Embryonic facial prominence (tissue), 1 donor: ENCODE results near the gene DENND1A.

Experiments used
- DNase-seq: peaks from one replicate; pipeline ENCODE4 v3.0.0-alpha.2; 2016; ENCODE audit errors: extremely low spot score

Gene DENND1A

DNA sequence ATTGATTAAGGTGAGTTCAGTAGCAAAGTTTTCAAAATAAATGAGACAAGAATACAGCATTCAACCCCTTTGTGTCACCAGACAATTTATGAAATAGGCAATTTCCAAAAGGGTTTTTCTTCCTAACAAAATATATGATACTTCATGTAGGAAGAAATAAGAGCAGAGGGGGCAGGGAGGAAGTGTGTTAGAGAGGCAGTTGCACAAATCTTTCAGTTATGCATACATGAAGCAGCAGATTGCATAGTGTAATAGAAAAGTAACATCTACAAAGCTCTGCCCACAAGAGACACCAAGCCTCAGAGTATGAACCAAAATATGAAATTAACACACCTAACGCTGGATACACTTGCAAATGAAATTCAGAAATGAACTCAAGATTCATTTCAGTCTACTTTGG lies 157.0 kb downstream of the DENND1A start:
- no peak for DNase-seq

DNA sequence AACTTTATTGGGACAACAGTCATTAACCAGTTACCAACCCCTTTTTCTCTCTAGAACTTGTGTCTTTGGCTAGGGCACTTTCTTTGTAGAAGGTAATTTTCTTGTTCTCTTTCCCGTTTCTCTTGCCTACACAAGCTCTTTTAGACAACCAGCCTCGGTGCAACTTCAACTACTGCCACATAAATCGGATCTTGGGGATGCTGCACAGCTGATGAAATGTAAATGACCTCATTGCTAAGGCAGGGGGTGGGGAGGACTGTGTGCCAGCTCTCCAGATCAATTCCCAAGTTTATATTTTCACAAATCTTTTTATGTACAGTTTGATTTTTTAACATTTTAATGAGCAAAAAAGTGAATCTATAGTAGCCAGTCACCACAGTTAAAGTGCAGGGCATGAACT lies 157.6 kb downstream of the DENND1A start:
- DNase-seq, result no peak

DNA sequence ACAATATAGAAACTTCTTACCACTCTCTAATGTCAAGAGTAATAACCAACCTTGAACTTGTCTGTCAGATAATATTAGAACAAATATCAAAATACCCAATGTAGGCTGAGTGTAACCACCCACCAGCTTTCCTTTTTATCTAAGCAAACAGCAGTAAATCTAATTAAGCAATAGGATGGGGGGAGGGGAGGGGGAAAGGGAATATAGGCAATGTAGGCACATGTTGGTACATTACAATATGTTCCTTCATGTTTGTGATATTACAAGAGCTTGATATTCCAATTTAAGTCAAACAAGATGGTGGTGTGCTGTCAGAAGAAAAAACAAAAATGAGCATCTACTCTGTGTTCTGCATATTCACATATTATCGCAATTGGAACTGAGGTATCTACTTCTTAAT lies 158.2 kb downstream of the DENND1A start:
- no peak for DNase-seq

DNA sequence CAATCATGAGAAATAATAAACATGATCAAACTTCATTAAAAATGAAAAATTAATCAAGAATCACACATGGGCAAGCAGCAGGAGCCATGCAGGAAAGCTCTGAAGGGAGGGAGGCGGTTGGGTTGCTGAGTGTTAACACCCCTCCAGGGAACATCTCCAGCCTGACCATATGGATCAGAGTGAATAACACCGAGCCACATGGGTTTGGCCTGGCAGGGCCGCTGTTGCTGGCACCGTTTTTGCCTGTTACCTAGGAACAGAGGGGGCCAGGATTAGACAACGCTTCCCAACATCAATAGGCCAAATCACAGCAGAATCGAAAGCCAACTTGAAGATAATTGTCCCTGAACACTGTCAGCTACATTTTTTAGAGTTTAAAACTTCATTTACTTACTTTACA lies 160.2 kb downstream of the DENND1A start:
- DNase-seq, result no peak

DNA sequence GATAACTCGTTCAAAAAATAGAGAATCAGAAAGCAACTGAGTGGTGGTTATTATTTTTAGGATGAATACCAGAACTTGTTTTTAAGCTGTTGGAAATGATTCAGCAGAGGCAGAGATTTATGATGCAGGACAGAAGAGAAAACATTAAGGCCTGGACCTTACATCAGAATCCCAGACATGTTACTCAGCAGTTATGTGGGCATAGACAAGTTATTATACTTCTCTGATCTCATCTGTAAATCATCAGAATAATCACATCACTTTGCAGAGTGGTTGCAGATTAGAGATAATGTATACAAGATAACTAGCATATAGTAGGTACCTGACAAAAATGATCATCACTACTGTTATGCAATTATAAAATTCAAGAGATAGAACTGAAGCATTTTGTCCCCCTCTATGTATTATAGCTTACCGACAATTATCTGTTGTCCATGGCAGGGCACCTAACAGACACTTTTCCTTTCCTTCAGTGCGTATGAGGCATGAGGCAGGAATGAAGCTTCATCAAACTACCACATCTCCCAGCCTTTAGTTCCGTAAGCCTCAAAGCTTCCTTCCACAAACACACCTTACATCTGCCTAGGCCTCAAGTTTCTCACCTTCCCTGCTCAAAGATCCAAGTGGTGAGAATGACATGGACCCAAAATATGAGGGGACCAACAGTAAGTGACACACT lies 165.9 kb downstream of the DENND1A start:
- no peak for DNase-seq

DNA sequence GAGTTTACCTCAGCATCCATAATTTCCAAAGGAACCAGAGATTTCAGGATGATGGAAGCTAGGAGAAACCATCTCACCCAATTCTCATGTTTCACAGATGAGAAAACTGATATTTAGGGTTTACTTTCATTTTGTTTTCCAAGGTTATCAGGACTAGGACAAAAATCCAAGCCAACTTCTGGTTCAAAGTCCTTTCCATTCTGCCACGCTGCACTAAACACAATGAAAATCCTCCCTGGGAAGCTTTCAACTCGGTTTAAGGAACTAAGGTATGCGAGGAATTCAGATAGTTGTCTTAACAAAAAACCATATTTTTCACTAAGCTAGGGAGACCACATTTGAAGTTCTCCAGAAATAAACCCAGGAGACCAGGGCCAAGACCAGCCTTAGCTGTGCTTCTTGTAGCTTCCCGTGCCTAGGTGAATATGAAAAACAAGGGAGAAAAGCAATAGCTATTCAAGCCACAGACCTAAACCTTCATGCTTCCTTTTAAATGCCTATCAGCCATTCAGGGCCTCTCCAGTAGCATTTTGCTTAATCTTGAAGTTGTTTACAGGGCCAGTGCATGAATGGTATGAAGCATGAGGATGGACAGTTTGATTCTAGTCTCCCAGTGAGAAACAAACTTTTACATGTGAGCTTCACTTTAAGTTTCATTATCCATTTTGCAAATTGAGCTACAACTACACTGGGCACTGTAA lies 167.9 kb downstream of the DENND1A start:
- no peak for DNase-seq

DNA sequence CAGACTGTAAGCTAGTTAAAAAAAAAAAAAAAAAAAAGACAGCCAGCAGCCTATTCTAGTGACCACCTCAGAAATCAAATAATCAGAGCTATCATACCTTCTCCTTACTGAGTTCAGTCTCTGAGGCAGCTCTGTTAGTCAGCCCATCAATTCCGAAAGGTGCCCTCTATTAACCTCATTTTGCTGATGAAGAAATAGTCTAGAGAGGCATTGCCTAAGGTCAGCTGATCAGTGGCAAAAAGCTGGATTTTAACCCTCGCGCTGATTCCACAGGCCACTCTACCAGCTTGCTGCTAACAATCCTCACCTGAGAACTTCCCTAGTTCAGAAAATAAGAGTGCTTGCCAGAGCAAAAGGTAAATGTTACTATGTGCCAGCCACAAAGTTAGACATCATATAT lies 172.0 kb downstream of the DENND1A start:
- no peak for DNase-seq

DNA sequence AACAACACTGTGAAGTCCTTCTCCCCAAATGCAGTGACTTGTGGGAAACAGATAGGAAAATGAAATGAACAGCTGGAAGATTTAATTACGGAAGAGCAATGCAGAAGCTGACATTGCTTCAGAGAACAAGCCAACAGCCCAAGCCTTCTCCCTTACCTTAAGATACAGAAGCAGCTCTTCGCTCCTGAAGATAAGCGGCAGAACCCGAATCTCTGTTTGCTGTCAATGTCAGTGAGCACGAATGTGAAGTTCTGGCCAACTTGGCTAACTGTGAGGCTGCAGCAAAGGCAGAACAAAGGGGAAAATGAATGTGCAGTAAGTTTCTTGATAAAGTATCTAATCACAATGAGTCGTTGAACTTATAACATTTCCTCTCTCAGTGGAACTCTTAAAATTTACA lies 172.4 kb downstream of the DENND1A start:
- DNase-seq, result no peak

DNA sequence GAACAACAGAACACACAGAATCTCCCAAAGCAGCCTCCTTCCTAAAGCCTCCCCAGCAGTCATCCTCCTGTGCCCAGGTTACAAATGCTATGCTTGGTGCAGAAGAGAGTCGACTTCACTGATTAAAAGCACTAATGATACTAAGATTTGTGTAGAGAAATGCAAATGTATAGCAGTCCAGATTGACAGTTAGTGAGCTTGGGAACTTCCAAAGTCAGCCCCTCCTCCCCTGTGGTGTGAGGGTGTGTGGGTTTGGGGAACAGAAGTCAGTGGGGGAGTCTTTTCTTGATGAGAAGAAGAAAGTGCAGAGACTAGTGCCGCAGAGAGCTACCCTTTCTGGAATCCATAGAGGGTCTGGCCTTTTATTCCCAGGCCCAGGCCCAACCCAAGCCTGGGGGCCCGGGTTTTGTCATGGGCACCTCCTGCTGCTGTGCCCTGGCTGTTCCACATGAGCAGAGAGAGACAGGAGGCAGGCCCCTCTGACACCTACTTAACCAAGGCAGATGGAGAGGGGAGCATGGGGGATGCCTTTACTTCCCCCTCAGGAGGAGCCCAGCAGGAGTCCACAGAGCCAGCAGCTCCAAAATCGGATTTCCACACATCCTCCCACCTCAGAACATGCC lies 173.3 kb downstream of the DENND1A start:
- DNase-seq, result no peak

DNA sequence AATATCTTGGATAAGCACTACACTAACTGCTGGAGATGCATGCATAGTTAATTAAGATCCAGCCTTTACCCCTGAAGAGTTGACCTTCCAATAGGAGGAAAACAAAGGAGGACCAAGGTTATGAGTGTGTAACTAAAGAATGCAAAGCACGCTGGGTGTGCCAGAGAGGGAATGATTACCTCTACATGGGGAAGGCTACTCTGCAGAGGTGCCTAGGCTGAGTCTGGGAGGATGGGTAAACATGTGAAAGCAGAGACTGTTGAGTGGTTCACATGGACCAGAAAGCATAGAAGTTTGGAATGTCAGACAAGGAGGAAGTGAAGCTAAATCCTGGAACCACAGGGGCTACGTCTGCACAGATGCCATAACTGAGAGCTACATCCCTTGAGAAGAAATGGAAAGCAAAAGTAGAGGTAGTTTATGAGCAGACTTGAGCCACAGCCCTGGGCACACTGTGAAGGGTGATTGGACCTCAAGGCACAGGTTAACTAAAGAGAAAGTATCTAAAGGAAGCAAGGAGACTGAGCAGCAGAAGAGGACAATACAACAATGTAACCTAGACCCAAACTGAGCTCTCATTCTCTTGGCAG lies 176.2 kb downstream of the DENND1A start:
- DNase-seq, result no peak

DNA sequence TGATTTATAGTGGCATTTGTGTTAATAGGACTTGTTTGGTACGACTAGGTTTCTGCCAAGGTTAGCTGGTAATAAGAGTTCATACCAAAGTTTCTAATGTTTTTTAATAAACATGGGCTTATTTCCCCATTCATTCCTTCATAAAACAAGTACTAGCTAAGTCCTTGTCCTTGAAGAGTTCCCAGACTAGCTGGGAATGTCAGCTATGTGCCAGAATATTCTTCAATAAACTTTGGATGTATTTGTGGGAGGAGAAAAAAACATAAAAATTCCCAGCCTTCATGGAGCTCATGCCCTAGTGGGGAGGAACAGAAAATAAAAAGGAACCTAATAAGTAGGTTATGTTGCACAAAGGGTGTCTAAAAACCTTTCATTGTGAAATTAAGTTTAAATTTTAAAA lies 176.9 kb downstream of the DENND1A start:
- DNase-seq, result no peak

DNA sequence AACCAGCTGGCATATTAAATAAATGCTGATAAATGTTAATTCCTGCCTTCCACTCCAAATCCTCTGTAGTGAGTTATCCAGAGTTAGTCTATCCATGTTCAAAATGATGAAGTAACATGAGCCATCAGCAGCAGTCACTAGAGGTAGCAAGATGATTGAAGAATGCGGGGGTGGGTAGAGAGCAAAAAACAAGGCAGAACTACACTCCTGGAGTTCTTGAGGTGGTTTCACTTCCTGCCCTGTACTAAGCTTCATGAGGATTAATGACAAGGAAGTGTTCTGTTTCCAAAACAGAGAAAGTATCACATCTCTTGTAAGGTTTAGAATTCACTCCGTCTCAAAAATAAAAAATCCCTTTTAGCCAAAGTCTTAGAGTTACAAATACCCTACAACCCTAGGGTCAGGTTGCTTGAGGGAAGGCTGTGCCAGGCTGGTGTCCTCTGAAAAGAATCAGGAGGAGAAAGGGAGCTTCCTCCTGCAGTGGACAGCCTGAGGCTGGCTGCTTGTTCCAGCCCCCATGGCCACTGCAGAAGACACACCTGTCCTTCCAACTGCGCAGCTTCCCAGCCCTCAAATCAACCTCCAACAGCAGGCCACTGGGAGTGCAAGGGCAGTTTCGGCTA lies 180.2 kb downstream of the DENND1A start:
- no peak for DNase-seq

DNA sequence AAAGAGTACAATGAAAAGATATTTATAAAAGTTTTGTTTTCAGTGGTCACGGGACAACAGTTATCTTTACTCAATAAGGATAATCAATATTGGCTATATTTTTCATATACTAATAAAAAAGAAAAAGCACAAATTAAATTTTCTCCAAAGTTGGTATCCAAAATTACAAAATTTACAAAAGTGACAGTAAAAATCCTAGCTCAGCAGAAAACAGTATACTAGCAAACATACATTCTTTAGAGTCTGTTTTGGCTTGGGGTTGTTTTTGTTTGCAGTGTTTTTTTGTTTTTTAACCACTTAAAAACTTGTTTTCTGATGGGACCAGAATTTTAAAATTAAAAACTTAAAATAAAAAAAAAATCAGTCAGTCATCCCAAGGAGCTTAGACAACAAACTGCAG lies 183.2 kb downstream of the DENND1A start:
- no peak for DNase-seq

DNA sequence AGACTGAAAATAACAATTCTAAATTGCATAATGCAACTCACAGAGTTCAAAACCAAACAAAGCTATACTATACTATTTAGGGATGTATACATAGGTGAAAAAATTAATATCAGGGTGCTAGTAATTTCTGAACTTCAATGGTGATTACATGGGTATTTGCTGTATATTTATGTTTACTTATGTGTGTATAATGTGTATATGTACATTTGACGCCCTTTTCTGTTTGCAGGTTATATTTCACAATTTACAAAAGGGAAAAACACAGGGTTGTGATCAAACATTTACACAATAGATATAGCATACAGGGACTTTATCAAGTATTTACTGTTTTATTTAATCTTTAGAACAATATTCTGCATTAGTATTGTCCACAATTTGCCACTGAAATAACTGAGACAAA lies 184.0 kb downstream of the DENND1A start:
- no peak for DNase-seq

DNA sequence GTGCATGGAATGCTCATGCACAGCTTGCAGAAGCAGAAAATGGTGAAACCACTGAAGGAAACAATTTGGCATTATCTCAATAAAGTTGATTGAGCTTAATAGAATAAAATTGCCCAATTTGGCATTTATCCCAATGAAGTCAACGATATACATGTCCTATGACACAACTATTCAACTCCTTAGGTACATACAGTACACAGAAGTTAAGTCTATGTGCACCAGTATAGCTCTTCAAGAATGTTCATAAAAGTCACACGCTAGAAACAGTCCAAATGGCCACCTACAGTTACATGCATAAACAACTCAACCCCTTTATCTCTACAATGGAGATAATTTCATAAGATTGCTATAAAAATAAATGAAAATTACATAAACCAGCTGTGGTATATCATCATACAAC lies 184.5 kb downstream of the DENND1A start:
- DNase-seq, result no peak

DNA sequence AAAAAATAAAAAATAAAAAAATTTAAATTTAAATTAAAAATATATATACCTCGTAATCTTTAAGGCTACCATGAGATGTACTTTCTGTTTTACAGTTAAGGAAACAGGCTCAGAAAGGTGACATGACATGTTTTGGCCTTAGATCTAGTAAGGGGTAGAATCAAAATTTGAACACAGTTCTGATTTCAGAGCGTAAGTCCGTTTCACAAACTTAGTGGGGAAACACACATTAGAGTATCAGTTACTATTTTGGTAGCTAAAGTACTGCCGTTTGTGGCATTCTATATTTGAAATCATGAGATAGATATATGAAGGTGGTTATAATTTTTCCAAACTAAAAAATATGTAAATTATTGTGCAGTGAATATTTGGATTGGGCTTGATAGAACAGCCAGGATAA lies 186.2 kb downstream of the DENND1A start:
- no peak for DNase-seq

DNA sequence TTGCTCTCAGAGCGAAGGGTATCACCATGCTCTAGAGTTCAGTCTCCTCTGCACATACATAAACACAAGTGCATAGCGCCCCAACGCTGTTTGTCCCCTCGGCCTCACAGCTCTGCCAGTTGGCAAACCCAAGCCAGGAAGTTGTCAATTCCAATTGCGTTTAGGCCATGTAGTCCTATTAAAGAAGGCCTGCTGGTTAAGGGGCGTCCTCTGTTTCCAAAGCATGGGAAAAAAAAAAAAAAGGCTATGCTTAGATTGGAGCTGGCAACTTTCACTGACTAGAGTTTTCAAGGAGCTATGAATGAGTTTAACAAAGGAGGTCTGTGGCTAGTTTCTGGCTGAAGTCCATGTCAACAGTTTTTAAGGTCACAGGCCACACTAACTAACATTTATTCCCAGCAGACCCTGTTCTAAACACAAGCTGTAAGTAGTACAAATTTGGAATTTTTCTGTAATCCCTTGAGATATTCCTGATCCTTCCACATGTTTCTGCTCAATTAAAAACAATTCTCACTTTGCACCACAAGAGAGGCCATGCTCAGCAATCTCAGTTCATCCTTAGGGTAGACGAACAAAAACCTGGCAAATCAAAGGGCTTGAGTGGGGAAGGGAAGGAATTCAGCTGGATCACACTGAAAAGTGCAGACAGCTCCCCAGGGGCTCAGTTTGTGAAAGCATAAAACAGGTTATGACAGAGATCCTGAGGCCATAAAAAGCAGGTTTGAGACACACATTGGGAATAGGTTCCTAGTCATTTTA lies 187.7 kb downstream of the DENND1A start:
- DNase-seq, result no peak

DNA sequence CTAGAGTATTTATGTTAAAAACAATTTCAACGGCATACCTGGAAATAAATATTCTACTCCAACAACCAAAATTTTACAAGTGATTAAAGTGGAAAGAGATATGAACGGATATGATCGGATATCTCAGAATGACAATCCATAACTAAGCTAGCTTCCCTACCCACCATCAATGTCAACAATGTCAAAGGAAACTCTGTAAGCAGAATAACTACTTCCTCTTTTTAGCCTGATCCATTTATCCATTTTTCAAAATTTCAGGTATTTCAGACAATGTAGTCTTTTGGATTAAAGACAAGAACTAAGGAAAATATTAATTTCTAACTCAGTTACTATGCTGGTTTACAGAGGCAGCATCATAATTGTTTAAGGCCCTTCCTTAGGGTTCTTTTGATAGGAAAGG lies 188.7 kb downstream of the DENND1A start:
- no peak for DNase-seq

DNA sequence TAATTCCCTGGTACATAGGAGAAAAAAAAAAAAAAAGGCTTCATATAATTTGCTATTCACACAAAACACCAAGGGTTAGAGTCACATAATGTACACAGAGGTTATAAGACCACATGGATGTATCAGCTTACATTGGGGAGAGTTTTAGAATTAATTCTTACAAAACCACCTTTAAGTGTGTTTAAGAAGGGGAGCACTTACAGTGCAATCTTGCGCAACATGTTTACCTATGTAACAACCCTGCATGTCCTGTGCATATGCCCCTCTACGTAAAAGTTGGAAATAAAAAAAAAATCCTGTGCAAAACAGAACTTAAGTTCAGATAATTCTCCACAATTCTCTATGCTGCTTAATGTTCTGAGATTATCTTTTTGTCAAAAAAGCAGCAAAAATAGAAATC lies 190.0 kb downstream of the DENND1A start:
- DNase-seq, result no peak

DNA sequence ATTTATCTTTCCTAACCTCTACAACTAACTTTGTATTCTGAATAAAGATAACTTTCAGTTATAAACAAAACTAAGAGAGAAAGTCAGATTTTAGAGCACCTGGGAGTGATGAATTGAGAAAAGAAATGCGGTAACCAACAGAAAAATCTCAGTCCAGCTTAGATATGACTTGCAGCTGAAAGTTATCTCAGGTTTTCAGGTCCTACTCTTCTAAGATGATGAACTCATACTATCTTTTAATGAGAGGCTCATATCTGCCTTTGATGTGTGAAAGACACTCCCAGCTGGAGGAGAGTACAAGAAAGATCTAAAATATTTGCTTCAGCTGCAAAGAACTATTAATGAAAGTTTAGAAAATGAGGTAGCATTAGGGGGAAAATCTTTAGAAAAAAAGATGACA lies 190.5 kb downstream of the DENND1A start:
- DNase-seq, result no peak

DNA sequence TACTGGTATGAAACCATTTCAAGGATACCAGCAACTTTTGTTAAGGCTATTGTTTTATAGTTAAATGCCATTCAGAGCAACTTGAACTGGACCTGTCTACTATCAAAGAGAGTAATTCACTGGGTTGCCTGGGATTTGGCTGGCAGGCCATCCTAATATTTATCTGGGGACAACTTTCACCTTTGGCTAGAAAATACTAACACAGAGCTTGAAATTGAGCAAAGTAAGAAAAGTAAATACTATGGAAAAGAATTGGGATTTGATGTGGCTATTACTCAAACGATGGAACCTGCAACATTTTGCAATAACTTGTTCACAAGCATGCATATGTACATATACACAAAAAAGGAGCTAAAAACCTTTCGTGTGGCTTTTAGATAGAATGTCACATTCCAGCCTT lies 191.3 kb downstream of the DENND1A start:
- DNase-seq, result no peak

DNA sequence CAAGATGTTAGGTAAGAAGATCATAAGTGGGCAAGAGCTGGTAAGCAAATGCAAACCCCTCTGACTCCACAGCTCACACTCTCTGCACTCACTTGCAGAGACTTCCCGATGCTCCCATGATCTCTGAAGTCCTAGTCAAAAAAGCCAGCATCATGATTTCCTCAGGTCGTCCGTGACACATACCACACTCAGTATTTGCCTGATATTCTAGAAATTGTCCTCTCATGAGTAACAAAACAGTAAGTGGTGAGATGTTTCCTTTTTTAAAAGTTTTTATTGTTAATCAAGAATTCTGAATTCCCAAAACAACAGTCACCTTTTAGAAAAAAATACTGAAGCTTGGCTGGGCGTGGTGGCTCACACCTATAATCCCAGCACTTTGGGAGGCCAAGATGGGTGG lies 194.6 kb downstream of the DENND1A start:
- DNase-seq, result no peak
